Stimulated activated CD4-positive, alpha-beta T cell treated with anti-CD3 and anti-CD28 coated beads, Interleukin-2, amount 100 ng/mL, for 4 hours (primary cell): Measurements from ENCODE around the gene EXOC7.
"Not testable (repeated sequence)": the region's sequence is repeated elsewhere in the genome, so short reads cannot be mapped to it uniquely, and the experiment has no call there.

ENCODE experiments used
- DNase-seq: peaks from one replicate; pipeline ENCODE4 v3.0.0-alpha.2; 2020; ENCODE audit warnings: low read depth

Gene EXOC7

DNA sequence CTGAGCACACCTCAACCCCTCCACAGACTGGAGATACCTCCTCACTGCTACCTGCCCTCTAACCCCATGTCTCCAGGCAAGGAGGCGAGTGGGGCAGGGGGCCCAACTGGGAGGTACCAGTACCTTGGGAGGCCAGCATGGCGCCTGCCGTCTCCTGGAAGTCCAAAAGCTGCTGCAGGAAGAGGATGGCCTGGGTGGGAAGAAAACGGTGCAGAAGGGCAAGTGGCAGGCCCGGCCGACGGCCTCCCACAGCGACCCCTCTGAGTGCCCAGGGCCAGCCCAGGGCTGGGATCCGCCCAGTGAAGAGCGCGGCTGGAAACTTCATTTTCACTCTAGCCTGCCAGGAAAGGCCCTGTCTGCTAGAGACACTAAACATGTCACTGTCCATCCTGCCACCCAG is 16.1 kb downstream of the EXOC7 start:
- no peak for DNase-seq

DNA sequence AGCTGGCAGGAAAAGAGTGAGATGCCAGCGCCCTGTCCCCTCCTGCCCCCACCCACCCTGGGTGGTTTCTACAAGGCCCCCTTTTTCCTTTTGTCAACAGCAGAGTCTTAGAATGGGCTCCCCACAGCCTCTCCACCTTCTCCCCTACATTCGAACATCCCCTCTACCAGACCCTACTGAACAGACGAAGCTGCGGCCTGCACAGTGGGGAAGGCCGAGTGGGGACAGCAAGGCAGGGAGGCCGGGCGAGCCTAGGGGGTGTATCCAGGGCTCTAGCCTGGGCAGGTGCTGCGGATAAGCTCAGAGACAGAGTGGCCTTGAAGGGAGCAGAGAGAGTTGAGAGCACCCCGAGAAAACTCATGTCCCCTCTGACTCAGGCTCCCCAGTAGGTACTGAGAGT is 17.2 kb downstream of the EXOC7 start:
- no peak for DNase-seq

DNA sequence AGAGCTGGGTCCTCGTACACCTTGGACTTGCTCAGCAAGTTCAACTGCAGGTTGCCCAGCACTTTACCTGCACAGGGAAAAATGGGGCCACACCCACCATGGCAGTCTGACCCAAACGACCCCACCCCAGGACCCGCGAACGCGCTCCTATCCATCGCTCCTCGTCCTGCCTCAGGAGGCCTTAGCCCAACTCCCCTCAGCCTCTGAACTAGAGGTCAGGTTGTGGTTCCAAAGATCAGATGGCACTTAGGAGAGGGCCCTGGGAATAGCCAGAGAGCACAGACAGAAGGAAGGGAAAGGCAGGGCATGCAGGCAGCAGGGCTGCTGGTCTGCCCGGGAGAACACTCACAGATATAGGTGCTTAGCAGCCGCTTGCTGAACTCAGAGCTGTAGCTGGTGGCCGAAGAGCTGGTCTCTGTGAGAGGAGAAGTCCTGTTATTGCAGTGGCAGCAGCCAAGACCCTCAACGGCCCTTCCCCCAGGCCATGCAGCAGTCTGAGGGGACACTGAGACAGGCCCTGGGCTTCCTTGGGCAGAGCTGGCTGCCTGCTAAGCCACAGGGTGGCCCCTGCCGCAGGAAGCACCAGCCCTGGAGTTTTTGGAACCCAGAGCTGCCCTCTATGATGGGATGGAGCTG is 17.7 kb downstream of the EXOC7 start:
- DNase-seq: no peak

DNA sequence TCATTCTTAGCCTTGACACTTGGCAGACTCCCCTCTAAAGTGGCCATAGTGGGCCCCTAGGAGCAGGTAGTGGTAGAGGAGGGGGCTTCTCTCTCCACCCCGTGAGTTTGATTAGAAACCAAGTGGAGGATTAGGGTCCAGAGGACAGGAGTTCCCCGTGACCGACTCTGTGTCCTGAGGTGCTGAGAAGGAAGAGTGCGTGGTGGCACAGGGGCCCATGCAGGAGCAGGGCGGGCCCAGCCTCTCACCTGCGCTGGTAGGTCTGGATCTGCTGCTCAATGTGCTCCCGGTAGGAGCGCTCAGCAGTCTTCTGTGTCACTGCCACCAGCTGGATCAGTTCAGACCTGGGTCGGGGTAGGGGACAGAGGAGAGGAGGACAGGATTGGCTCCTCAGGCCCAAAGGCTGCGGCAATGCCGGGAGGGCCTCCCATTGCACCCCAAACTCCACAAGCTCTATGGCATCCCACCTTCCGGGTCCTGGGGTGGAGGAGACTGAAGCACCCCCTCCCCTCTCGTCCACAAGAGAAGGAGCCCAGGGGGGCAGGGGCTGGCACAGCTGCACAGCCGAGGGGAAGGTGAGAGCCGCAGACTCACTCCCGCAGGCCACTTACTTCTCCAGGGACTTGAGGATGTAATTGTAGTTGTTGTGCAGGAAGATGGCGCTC is 18.4 kb downstream of the EXOC7 start:
- no peak for DNase-seq

DNA sequence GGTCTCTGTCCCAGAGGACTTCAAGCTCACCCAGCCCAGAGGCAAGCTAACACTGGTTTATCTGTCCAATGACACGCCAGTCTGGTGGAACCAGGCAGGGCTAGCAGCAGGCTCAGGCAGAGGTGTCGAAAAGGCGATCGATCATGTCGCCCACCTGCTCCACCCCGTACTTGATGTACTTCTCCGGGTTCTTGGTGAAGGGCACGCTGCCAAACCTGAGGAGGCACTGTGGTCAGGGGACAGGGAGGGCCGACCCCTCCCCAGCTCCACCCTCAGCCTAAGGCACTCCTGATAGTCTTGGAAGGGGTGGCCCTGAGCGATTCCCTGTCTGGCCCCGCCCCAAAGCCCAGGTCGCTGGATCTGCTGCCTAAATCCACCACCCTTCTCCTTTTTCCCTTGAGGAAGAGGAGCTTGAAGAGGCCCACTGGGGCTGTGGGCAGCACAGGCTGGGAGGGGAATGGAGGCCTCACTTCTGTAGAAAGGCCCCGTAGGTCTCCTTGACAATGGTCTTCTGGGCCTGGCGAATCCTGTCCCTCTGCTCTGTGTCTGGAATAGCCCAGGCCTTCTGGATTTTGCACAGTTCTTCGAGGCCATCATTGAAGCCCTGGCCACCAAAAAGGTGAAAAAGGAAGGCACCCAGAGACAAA is 19.9 kb downstream of the EXOC7 start:
- no peak for DNase-seq

DNA sequence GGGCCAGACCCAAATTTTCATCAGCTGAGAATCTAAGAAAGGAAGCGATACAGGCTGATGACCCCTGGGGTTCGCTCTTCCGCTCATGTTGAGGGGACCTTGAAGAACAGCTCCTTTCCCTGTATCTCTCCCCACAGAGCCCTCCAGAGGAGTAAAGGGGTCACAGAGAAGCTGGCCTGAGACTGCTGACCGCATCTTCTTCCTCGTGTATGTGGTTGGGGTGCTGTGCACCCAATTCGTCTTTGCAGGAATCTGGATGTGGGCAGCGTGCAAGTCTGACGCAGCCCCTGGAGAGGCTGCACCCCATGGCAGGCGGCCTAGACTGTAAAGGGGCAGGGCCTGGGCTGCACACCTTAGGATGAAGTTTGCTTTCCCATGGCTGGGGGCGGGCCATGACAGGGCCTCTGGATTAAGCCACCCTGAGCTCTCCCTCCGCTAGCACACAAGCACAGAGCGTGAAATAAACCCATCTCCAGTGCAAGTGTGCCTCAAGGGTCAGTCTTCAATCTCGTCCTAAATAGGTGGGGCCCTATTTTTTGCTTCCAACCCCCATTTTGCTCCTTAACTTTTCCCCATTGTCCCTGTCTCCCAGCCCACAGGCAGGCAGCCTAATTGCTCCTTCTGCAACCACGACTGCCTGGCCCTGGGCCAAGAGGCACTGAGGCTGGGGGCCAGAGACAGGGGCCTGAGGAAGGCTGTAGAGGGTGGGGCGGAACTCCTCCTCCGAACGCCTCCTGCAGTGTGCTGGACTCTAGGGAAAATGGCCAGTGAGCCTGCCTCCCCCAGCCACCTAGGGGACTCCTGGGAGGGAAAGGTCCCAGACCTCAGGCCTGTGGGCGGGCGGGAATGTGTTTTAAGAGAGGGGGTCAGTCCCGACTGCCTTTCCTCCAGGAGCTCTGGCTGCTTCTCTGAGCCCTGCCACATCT is 21.0 kb downstream of the EXOC7 start:
- DNase-seq: no peak

DNA sequence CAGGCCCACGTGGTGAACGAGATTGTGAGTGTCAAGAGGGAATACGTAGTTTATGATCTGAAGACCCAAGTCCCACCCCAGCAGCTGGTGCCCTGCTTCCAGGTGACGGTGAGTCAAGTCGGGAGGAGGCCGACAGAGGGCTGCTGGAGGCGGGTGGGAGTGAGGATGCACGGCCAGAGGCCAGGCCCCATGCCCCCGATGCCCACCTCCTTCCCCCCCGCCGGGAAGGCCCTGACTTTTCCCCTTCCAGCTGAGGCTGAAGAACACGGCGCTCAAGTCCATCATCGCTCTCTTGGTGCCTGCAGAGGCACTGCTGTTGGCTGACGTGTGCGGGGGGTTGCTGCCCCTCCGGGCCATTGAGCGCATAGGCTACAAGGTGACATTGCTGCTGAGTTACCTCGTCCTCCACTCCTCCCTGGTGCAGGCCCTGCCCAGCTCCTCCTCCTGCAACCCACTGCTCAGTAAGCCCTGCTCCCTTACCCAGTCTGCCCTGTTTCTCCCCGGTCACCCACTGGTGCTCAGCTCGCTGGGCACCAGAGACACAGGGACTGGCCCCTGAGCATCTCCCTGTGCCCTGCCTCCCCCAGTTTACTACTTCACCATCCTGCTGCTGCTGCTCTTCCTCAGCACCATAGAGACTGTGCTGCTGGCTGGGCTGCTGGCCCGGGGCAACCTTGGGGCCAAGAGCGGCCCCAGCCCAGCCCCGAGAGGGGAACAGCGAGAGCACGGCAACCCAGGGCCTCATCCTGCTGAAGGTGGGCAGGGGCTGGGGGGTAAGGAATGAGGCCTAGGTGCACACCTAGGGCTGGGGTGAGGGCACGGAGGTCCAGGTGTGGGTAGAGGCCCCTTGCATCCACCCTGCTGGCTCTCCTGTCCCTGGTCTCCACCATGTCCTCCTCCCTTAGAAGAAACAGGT is 22.0 kb downstream of the EXOC7 start:
- no peak for DNase-seq

DNA sequence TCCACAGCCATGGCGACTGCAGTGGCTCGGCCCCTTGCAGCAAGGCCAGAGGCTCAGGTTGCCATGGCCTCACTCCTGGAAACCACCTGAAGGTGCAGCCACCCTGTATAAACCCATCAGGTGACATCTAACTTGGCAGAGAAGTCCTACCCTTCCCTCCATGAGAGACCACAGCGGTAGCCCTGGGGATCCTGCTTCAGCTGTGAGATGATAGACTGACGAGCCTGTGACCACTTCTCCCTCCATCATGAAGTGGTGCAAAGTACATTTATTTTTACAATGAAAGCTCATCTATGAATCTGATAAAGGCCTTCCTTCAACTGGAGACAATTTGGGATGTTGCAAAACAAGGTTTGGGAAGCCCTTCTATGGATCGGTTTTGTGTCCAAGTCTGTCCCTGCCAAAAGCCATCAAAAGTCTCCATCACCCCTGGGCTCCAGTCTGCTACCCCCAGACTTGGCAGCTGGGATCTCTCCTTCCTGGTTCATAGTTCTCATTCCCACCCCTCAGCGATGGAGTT is 22.8 kb downstream of the EXOC7 start:
- no peak for DNase-seq

DNA sequence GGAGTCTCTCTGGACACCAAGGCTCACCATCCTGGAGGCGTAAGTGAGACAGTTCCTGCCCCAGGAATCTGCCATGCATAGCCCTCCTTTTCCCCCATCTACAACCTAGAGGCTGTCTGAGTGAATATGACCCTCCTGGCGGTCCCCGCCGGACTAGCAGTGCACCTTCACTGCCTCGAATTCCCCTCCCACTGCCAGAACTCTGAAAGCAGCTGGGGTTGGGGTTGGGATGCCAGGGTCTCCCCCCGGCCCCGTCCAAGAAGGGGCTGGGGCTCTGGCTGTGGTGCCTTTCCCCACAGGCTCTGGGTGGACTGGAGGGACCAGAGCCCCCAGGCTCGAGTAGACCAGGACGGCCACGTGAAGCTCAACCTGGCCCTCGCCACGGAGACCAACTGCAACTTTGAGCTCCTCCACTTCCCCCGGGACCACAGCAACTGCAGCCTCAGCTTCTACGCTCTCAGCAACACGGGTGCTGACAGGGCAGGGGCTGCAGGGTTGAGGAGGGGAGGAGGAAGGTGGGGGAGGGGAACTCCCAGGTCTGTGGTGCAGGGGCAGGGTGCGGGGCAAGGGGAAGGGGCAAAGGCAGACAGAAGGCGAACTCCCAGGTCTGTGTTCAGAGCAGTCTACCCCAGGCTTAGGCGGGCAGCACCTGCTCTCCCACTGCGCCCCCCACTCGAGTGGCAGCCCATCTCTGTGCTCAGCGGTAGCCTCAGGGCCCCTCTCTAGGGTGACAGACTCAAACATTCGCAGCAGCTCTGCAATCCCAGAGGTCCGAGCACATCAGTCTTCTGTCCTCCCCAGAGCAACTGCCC is 23.4 kb downstream of the EXOC7 start:
- DNase-seq: no peak

DNA sequence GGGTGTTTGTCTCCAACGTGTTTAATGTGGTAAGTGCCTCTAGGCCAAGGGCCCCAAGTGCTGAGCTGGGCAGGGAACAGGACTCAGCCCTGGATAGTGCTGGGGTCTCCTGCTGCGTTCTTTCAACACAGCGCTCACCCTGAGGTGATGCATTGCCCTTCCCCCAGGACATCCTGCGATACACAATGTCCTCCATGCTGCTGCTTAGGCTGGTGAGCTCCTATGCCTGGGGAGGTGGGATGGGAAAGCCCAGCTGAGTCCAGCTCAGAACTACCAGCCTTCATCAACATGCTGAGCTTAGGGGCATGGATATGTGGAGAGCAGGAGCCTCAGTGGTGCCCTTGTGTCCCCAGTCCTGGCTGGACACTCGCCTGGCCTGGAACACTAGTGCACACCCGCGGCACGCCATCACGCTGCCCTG is 24.0 kb downstream of the EXOC7 start:
- no peak for DNase-seq

DNA sequence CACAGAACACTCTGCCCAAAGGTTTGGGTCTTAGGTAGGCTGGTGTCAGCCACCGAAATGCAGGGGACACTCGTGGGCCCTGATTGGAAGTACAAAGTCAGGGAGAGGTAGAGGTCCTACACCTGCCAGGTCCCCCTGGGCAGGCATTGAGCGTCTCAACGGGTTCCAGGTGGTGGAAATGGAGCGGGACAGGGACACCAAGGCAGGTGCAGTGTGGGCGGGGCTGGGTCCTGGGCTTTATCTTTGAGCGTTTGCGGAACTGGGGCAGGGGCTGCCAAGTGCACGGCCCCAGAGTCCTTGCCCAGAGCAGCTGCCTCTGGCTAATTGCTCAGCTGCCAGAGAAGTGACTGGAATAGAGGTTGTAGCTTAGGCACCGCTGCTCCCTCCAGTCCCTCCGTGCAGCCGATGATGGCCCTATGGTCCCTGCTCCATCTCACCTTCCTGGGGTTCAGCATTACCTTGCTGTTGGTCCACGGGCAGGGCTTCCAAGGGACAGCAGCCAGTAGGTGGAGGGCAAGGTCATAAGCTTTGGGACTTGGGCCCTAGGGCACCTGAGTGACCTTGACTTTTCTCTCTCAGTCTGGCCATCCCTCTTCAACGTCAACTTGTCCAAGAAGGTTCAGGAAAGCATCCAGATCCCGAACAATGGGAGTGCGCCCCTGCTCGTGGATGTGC is 24.6 kb downstream of the EXOC7 start, which contains the start of gene ZACN:
TSS of gene ZACN (plus strand) at position 323 of the 675 bp plus-strand sequence. CDS start at position 406, 83 bp downstream.
- no peak for DNase-seq

DNA sequence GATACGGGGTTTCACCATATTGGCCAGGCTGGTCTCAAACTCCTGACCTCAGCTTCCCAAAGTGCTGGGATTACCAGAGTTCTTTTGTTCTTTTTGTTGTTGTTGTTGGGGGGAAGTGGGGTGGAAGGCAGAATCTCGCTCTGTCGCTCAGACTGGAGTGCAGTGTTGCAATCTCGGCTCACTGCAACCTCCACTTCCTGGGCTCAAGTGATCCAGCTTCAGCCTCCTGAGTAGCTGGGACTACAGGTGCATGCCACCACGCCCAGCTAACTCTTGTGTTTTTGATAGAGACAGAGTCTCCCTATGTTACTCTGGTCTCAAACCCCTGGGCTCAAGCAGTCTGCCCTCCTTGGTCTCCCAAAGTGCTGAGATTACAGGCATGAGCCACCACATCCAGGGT is 25.2 kb downstream of the EXOC7 start:
- DNase-seq: not testable (repeated sequence)

DNA sequence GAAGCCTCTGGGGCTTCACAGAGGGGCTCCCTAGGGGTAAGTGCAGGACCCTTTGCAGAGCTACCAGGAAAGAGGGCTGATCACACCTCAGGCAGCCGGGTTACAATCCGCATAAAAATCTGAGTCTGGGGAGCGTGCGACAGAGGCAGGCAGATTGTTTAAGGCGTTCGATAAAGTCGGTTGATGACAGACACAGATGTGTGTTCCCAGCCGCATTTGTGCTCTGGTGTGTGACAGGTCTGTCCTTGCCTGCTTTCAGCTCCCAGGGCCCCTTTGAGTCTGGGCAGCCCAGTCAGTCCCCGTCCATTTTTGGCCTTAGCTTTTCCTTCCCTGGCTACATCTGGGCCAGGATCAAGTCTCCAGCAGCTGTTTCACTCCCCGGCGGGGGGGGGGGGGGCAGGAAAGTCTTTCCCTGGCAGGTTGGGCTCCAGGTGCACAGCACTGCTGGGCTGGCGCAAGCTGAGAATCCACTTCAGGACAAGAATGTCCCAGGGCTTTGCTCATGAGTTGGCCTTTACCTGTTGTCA is 25.9 kb downstream of the EXOC7 start:
- no peak for DNase-seq

DNA sequence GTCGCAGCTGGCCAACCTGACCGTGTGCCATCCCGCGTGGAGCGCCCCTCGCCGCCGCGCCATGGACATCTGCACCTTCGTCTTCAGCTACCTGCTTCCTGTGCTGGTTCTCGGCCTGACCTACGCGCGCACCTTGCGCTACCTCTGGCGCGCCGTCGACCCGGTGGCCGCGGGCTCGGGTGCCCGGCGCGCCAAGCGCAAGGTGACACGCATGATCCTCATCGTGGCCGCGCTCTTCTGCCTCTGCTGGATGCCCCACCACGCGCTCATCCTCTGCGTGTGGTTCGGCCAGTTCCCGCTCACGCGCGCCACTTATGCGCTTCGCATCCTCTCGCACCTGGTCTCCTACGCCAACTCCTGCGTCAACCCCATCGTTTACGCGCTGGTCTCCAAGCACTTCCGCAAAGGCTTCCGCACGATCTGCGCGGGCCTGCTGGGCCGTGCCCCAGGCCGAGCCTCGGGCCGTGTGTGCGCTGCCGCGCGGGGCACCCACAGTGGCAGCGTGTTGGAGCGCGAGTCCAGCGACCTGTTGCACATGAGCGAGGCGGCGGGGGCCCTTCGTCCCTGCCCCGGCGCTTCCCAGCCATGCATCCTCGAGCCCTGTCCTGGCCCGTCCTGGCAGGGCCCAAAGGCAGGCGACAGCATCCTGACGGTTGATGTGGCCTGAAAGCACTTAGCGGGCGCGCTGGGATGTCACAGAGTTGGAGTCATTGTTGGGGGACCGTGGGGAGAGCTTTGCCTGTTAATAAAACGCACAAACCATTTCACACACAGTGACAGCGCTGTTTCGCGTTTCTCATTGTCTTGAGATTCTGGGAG is 26.6 kb downstream of the EXOC7 start:
- peak; percentile 21 for DNase-seq

DNA sequence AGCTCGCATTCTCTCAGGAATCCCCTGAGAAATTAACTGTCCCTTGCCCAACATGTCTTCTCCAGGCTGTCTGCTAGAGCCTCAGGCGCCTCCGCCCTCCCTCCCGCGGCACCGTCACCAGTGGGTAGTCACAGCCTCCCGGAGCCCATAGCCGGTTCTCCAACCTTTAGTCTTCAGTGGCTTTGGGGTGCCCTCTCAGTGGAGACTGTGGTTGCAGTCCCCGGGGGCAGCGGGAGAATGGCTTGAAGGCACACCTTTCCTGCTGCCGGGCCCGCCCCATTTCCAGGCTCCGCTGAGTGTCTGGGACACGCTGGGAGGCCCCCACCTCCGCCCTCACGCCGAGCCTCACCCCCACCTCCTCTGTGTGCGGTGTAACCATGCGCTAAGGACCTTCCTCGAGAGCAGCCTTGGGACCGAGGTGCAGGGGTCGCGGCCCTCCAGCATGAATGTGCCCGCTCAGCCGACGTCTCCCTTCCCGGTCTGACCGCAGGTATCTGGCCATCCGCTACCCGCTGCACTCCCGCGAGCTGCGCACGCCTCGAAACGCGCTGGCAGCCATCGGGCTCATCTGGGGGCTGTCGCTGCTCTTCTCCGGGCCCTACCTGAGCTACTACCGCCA is 27.3 kb downstream of the EXOC7 start:
- DNase-seq: no peak

DNA sequence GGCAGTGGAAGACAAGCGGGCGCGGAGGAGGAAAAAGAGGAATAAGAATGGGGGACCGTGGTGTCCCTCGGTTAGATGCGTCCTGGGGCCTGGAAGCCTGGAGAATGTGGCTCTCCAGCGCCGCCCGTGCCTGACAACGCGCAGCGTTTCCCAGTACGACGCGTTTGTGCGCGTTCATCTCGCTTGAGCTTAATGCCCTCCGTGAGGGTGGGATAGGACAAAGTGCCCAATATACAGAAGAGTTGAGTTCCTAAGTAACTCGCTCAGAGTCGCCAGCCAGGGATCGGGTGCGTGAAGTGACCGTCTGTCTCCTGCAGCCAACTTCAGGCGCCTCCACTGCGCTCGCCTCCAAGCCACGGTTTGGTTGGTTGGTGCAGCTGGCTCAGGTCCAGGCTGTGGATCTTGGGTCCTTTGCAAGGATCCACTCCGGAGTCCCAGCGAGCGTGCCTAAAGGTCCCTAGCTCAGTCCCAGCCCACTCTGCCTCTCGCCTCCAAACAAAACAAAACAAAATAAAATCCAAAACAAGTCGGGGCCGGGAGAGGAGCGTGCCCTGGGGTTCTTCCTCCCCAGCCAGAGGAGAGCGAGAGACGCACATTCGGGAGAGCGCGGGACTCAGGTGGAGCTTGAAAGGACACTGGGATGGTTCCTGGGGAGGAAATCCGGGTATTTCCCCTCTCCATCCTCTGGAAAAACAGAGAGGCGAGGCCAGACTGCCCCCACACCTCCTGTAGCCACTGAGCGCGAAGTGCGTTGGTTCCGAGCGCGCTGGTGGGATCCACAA is 28.0 kb downstream of the EXOC7 start:
- no peak for DNase-seq
